Hepatocyte (in vitro differentiated cells): Measurements from ENCODE around the gene NVL. TPM values are rescaled to one million over a fixed set of nuclear protein-coding genes. Genes with fewer than 3 reads are reported as not detected.

Experiments used
- DNase-seq: peaks from one replicate; pipeline ENCODE4 v3.0.0-alpha.2; 2016; ENCODE audit warnings: low spot score
- H2AFZ ChIP-seq: fragments of 200-600 bp; sonication (generic); 2 replicates; pipeline ENCODE4 v1.6.0; 2016; ENCODE audit warnings: antibody characterized with exemption, mild to moderate bottlenecking
- H3K27ac ChIP-seq: fragments of 200-600 bp; sonication (generic); 2 replicates; pipeline ENCODE4 v1.5.1; 2016; ENCODE audit warnings: mild to moderate bottlenecking
- H3K27me3 ChIP-seq: fragments of 200-600 bp; sonication (generic); 2 replicates; pipeline ENCODE4 v1.6.1; 2016
- H3K36me3 ChIP-seq: fragments of 200-600 bp; sonication (generic); replicated peaks from 2 replicates; pipeline ENCODE4 v1.5.1; 2016; ENCODE audit warnings: low read depth; ENCODE audit not compliant: insufficient read depth
- H3K4me1 ChIP-seq: fragments of 200-600 bp; sonication (generic); 2 replicates; pipeline ENCODE4 v1.5.1; 2016; ENCODE audit warnings: mild to moderate bottlenecking, moderate library complexity; ENCODE audit not compliant: insufficient read depth
- H3K4me2 ChIP-seq: fragments of 200-600 bp; sonication (generic); 2 replicates; pipeline ENCODE4 v1.6.0; 2016
- H3K4me3 ChIP-seq: fragments of 200-600 bp; sonication (generic); 2 replicates; pipeline ENCODE4 v1.5.1; 2016; ENCODE audit warnings: mild to moderate bottlenecking
- H3K79me2 ChIP-seq: fragments of 200-600 bp; sonication (generic); 2 replicates; pipeline ENCODE4 v1.6.0; 2017; ENCODE audit warnings: mild to moderate bottlenecking
- H3K9me2 ChIP-seq: fragments of 200-600 bp; sonication (generic); replicated peaks from 2 replicates; pipeline ENCODE4 v1.6.0; 2017; ENCODE audit warnings: mild to moderate bottlenecking; ENCODE audit not compliant: insufficient read depth
- H3K9me3 ChIP-seq: fragments of 200-600 bp; sonication (generic); 2 replicates; pipeline ENCODE4 v1.5.1; 2016; ENCODE audit warnings: low read depth, mild to moderate bottlenecking
- H4K20me1 ChIP-seq: fragments of 200-600 bp; sonication (generic); 2 replicates; pipeline ENCODE4 v1.6.0; 2016; ENCODE audit warnings: mild to moderate bottlenecking; ENCODE audit not compliant: insufficient read depth, poor library complexity, severe bottlenecking
- EZH2 ChIP-seq: fragments of 200-600 bp; sonication (generic); IDR thresholded peaks from 2 replicates; pipeline ENCODE4 v1.6.1; 2016; ENCODE audit warnings: antibody characterized with exemption, mild to moderate bottlenecking, borderline replicate concordance
- EZH2phosphoT487 ChIP-seq: fragments of 200-600 bp; sonication (generic); IDR thresholded peaks from one replicate; pipeline ENCODE4 v1.6.1; 2018; ENCODE audit warnings: antibody characterized with exemption, mild to moderate bottlenecking, low read depth, moderate library complexity; ENCODE audit not compliant: unreplicated experiment, severe bottlenecking
- WGBS: methylation state at CpG from one replicate; pipeline ENCODE4 v1.1.6; 2016; ENCODE audit warnings: low lambda C conversion rate; ENCODE audit errors: missing lambda C conversion rate; 5-methylcytosine and 5-hydroxymethylcytosine counted together
- polyA plus RNA-seq: library from polyadenylated mRNA; unstranded; fragments of >200 nt; fragmentation: Nextera tagmentation; extraction: Ambion mirVana; gene quantifications from 2 replicates; pipeline ENCODE4 v1.2.1, GENCODE V29; 2016
- total RNA-seq: library from RNA; depleted of rRNA; stranded (reverse); fragments of >200 nt; gene quantifications from 2 replicates; pipeline ENCODE4 v1.2.3, GENCODE V29; 2014
- TF ChIP-seq, protein P1 (sequence below): fragments of 200-600 bp; sonication (generic); IDR thresholded peaks from 2 replicates; pipeline ENCODE4 v1.5.1; 2016; ENCODE audit warnings: antibody characterized with exemption, mild to moderate bottlenecking; ENCODE audit not compliant: poor library complexity

Gene NVL
- total and polyA plus RNA-seq, 2 experiments from 2014 or later = 15.9 to 34.7 TPM

DNA sequence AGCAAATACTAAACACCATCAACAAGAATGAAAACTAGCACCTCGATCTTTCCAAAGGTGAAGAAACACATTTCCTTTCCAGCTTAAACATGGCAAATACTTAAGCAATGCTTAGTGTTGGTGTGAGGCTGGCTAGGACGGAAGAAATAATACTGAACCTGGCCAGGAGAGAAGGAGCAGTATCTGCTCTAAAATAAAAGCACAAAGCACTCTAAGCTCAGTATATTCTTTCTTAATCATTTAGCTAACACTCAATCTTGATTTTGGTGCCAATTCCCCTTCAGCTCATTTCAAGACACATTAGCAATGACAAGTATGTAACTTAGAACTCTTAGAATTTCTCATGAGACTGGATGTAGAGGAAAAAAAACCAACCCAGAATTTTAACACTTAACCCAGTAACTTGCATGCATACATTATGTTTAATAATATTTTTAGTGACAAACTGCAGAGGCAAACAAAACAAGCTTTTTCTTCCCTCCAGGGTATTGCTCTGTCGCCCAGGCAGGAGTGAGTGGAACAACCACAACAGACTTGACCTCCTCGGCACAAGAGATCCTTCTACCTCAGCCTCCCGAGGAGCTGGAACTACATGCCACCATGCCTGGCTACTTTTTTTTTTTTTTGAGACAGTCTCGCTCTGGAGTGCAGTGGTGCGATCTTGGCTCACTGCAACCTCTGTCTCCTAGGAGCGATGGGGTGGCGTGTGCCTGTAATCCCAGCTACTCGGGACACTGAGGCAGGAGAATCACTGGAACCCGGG is 92.7 kb downstream of the NVL start:
- H2AFZ ChIP-seq = no peak overlapping the region
- no peaks in the 10 kb centered on the region for H3K9me3 ChIP-seq
- H3K4me1 ChIP-seq = no peaks in the 10 kb centered on the region
- H3K9me2 ChIP-seq = no peaks in the 10 kb centered on the region
- DNase-seq = no peak
- TF ChIP-seq EZH2 (no peak), EZH2phosphoT487 (no peak)
- TF ChIP-seq, protein P1, sequence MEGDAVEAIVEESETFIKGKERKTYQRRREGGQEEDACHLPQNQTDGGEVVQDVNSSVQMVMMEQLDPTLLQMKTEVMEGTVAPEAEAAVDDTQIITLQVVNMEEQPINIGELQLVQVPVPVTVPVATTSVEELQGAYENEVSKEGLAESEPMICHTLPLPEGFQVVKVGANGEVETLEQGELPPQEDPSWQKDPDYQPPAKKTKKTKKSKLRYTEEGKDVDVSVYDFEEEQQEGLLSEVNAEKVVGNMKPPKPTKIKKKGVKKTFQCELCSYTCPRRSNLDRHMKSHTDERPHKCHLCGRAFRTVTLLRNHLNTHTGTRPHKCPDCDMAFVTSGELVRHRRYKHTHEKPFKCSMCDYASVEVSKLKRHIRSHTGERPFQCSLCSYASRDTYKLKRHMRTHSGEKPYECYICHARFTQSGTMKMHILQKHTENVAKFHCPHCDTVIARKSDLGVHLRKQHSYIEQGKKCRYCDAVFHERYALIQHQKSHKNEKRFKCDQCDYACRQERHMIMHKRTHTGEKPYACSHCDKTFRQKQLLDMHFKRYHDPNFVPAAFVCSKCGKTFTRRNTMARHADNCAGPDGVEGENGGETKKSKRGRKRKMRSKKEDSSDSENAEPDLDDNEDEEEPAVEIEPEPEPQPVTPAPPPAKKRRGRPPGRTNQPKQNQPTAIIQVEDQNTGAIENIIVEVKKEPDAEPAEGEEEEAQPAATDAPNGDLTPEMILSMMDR = no peak
- no peak overlapping the region for H3K4me2 ChIP-seq
- no peaks in the 10 kb centered on the region for H4K20me1 ChIP-seq
- no peaks in the 10 kb centered on the region for H3K36me3 ChIP-seq
- H3K27me3 ChIP-seq = no peaks in the 10 kb centered on the region
- 97% methylated on average over 11 of the region's 11 CpGs for WGBS
- no peak overlapping the region for H3K27ac ChIP-seq
- H3K4me3 ChIP-seq = no peak overlapping the region
- H3K79me2 ChIP-seq = no peaks in the 10 kb centered on the region

DNA sequence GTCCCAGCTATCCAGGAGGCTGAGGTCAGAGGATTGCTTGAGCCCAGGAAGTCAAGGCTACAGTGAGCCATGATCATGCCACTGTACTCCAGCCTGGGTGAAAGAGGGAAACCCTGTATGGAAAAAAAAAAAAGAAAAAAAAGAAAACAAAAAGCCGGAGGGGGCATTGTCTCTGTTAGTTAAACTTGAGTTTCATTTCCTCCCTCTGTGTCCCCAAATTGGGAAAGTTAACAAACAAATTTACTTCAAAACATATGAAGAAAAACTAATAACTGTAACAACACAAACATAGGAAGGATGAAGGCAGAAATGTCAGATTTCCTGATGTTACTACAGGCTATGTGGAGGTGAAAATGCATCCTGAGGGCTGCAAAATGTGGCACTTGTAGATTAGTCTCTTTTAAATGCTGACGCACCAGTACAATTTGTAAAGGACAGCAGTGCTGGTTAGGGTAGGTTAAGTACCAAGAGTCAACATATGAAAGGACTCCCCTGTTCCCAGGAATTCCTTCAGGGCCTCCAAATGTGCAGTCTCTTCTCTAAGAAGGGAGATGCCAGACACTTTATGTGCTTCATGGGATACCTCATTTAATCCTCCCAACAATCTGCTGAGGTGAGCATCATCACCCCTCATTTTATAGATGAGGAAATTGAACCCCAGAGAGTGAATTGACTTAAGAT is 94.0 kb downstream of the NVL start:
- no peaks in the 10 kb centered on the region for H3K9me3 ChIP-seq
- no peak for DNase-seq
- no peak overlapping the region for H2AFZ ChIP-seq
- no peak overlapping the region for H3K4me2 ChIP-seq
- H3K4me1 ChIP-seq = no peaks in the 10 kb centered on the region
- H3K36me3 ChIP-seq = no peaks in the 10 kb centered on the region
- H4K20me1 ChIP-seq = no peaks in the 10 kb centered on the region
- H3K9me2 ChIP-seq = no peaks in the 10 kb centered on the region
- no peaks in the 10 kb centered on the region for H3K27me3 ChIP-seq
- TF ChIP-seq EZH2phosphoT487 (no peak), EZH2 (no peak)
- TF ChIP-seq, protein P1 = no peak
- H3K4me3 ChIP-seq = no peak overlapping the region
- H3K27ac ChIP-seq = no peak overlapping the region
- WGBS = 85% methylated on average over 2 of the region's 2 CpGs
- no peaks in the 10 kb centered on the region for H3K79me2 ChIP-seq

GRCh38 chr1:224234017-224234416 is 96.0 kb downstream of the NVL start:
- Histone ChIP-seq H2AFZ (no peak overlapping the region), H3K79me2 (no peaks in the 10 kb centered on the region), H3K4me3 (no peak overlapping the region), H3K4me2 (no peak overlapping the region), H3K27ac (no peak overlapping the region), H4K20me1 (no peaks in the 10 kb centered on the region), H3K9me2 (no peaks in the 10 kb centered on the region), H3K4me1 (no peaks in the 10 kb centered on the region), H3K27me3 (no peaks in the 10 kb centered on the region), H3K9me3 (no peaks in the 10 kb centered on the region), H3K36me3 (no peaks in the 10 kb centered on the region)
- no peak for DNase-seq
- TF ChIP-seq, protein P1 = no peak
- TF ChIP-seq EZH2 (no peak), EZH2phosphoT487 (no peak)
